ENCODE measurements around the gene TTC24. TPM values are rescaled to one million over a fixed set of nuclear protein-coding genes. Genes with fewer than 3 reads are reported as not detected.

TTC24 gene
- polyA plus RNA-seq, 1 of the 3 experiments (the other 2 are of a cell fraction), result not detected

DNA sequence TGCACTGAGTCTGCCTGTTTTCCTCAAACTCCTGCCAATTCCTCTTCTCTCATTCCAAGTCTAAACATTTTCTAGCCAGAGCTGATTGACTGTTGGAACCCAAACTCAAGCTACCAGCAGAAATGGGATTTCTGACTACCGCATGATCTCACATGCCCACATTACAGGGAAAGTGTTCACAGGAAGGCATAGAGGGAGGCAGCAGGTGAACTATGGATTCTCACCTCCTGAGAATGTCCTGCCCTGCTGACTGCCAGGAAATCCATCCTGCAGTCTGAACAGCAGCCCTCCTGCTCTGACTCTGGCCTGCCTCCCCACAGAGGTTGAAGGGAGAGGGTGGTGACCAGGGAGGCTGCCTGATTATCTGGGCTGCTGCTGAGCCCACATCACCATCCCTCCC is 29.7 kb upstream of the TTC24 start:
- Histone ChIP-seq H2AFZ (ENCODE audit: low read depth) (no peak overlapping the region), H3F3A (replicated peaks; ENCODE audit: insufficient read depth) (no peaks in the 10 kb centered on the region), H3K9ac (no peak overlapping the region), H3K27me3 (ENCODE audit: insufficient read depth) (no peaks in the 10 kb centered on the region), H3K4me2 (no peak overlapping the region), H3K4me3 (ENCODE audit: low read depth in 2 of 2, low read length in 1 of 2) (no peak overlapping the region), H3K36me3 (replicated peaks in 1 of 2; ENCODE audit: control insufficient read depth in 1 of 2, insufficient read depth in 2 of 2, low read length in 1 of 2) (peaks cover 11 to 20% of the 10 kb centered on the region in 2 experiments), H3K4me1 (ENCODE audit: control insufficient read depth in 1 of 2, insufficient read depth in 2 of 2, low read depth in 1 of 2, low read length in 1 of 2) (no peaks in the 10 kb centered on the region), H3K27ac (ENCODE audit: low read depth in 2 of 2, low read length in 1 of 2) (no peak overlapping the region), H4K20me1 (ENCODE audit: insufficient read depth) (no peaks in the 10 kb centered on the region), H3K9me3 (no peaks in the 10 kb centered on the region), H3K79me2 (ENCODE audit: insufficient read depth) (no peaks in the 10 kb centered on the region), H3K9me2 (no peaks in the 10 kb centered on the region)
- no peak for DNase-seq
- POLR2A ChIA-PET, result interaction anchor here (0.7 kb wide), 1 partner anchor 22 kb away, joined by 3 read pairs; no protein-coding TSS in a partner anchor
- 100% methylated on average over 1 of the region's 1 CpG for WGBS (ENCODE audit: low lambda C conversion rate)
- CTCF ChIA-PET, result interaction anchor here (0.9 to 1.5 kb wide), 4 partner anchors 16 to 69 kb away, joined by 4 to 5 read pairs (median 4); no protein-coding TSS in a partner anchor
- TF ChIP-seq YY1 (IDR thresholded peaks at IDR 0.05; ENCODE audit: low read depth) (no peak), NRF1 (IDR thresholded peaks at IDR 0.05; ENCODE audit: low read depth, low read length) (no peak), CHD2 (IDR thresholded peaks at IDR 0.05; ENCODE audit: low read length, partially characterized antibody) (no peak), TAF1 (IDR thresholded peaks at IDR 0.05; ENCODE audit: borderline replicate concordance, low read depth, low read length) (no peak), MXI1 (IDR thresholded peaks at IDR 0.05; ENCODE audit: low read depth, low read length) (no peak), TCF12 (IDR thresholded peaks at IDR 0.05) (no peak), ELF1 (IDR thresholded peaks at IDR 0.05) (no peak)
- TF ChIP-seq, protein P1, sequence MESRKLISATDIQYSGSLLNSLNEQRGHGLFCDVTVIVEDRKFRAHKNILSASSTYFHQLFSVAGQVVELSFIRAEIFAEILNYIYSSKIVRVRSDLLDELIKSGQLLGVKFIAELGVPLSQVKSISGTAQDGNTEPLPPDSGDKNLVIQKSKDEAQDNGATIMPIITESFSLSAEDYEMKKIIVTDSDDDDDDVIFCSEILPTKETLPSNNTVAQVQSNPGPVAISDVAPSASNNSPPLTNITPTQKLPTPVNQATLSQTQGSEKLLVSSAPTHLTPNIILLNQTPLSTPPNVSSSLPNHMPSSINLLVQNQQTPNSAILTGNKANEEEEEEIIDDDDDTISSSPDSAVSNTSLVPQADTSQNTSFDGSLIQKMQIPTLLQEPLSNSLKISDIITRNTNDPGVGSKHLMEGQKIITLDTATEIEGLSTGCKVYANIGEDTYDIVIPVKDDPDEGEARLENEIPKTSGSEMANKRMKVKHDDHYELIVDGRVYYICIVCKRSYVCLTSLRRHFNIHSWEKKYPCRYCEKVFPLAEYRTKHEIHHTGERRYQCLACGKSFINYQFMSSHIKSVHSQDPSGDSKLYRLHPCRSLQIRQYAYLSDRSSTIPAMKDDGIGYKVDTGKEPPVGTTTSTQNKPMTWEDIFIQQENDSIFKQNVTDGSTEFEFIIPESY (IDR thresholded peaks at IDR 0.05; ENCODE audit: borderline replicate concordance, low read depth), result no peak
- TF ChIP-seq, protein P2, sequence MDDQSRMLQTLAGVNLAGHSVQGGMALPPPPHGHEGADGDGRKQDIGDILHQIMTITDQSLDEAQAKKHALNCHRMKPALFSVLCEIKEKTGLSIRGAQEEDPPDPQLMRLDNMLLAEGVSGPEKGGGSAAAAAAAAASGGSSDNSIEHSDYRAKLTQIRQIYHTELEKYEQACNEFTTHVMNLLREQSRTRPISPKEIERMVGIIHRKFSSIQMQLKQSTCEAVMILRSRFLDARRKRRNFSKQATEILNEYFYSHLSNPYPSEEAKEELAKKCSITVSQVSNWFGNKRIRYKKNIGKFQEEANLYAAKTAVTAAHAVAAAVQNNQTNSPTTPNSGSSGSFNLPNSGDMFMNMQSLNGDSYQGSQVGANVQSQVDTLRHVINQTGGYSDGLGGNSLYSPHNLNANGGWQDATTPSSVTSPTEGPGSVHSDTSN (IDR thresholded peaks at IDR 0.05), result no peak
- TF ChIP-seq, protein P3, sequence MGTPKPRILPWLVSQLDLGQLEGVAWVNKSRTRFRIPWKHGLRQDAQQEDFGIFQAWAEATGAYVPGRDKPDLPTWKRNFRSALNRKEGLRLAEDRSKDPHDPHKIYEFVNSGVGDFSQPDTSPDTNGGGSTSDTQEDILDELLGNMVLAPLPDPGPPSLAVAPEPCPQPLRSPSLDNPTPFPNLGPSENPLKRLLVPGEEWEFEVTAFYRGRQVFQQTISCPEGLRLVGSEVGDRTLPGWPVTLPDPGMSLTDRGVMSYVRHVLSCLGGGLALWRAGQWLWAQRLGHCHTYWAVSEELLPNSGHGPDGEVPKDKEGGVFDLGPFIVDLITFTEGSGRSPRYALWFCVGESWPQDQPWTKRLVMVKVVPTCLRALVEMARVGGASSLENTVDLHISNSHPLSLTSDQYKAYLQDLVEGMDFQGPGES (IDR thresholded peaks at IDR 0.05; ENCODE audit: low read depth, low read length), result no peak

DNA sequence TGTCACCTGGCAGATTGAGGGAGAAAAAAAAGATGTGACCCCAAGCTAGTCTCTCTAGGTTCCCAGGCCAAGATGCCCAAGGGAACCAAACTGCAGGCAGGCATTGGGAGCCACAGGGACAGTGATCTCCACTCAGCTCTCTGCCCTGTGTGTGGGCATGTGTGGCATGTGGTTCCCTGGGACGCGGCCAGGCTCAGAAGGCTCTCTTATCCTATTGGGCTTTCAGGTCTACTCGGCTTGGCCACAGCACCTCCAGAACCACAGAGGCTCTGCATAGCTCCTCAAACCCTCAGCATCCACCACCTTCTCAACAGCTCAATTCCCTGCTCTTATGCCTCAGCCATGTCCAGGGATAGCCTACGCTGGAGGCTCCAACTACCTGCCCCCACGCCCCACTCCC is 29.2 kb upstream of the TTC24 start:
- POLR2A ChIA-PET, result no interaction called here
- H4K20me1 ChIP-seq (ENCODE audit: insufficient read depth), result no peaks in the 10 kb centered on the region
- H3K9me2 ChIP-seq, result no peaks in the 10 kb centered on the region
- no peaks in the 10 kb centered on the region for H3K9me3 ChIP-seq
- no peak overlapping the region for H3K27ac ChIP-seq (ENCODE audit: low read depth in 2 of 2, low read length in 1 of 2)
- no peaks in the 10 kb centered on the region for H3K4me1 ChIP-seq (ENCODE audit: control insufficient read depth in 1 of 2, insufficient read depth in 2 of 2, low read depth in 1 of 2, low read length in 1 of 2)
- H3K4me2 ChIP-seq, result no peak overlapping the region
- DNase-seq, result no peak
- TF ChIP-seq MEF2A (IDR thresholded peaks at IDR 0.05; ENCODE audit: borderline replicate concordance, low read depth) (no peak), TCF12 (IDR thresholded peaks at IDR 0.05) (no peak), CHD2 (IDR thresholded peaks at IDR 0.05; ENCODE audit: low read length, partially characterized antibody) (no peak), FOSL2 (IDR thresholded peaks at IDR 0.05; ENCODE audit: borderline replicate concordance, low read depth) (no peak)
- TF ChIP-seq, protein P2 (IDR thresholded peaks at IDR 0.05), result no peak
- TF ChIP-seq, protein P4, sequence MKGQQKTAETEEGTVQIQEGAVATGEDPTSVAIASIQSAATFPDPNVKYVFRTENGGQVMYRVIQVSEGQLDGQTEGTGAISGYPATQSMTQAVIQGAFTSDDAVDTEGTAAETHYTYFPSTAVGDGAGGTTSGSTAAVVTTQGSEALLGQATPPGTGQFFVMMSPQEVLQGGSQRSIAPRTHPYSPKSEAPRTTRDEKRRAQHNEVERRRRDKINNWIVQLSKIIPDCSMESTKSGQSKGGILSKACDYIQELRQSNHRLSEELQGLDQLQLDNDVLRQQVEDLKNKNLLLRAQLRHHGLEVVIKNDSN (IDR thresholded peaks at IDR 0.05; ENCODE audit: borderline replicate concordance, low read depth), result no peak
- TF ChIP-seq, protein P5, sequence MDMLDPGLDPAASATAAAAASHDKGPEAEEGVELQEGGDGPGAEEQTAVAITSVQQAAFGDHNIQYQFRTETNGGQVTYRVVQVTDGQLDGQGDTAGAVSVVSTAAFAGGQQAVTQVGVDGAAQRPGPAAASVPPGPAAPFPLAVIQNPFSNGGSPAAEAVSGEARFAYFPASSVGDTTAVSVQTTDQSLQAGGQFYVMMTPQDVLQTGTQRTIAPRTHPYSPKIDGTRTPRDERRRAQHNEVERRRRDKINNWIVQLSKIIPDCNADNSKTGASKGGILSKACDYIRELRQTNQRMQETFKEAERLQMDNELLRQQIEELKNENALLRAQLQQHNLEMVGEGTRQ (IDR thresholded peaks at IDR 0.05; ENCODE audit: borderline replicate concordance, low read depth, low read length), result no peak
- H2AFZ ChIP-seq (ENCODE audit: low read depth), result no peak overlapping the region
- H3K36me3 ChIP-seq (replicated peaks in 1 of 2; ENCODE audit: control insufficient read depth in 1 of 2, insufficient read depth in 2 of 2, low read length in 1 of 2), result peaks cover 11 to 20% of the 10 kb centered on the region in 2 experiments
- H3K9ac ChIP-seq, result no peak overlapping the region
- H3F3A ChIP-seq (replicated peaks; ENCODE audit: insufficient read depth), result no peaks in the 10 kb centered on the region
- no peaks in the 10 kb centered on the region for H3K27me3 ChIP-seq (ENCODE audit: insufficient read depth)
- H3K79me2 ChIP-seq (ENCODE audit: insufficient read depth), result no peaks in the 10 kb centered on the region
- H3K4me3 ChIP-seq (ENCODE audit: low read depth in 2 of 2, low read length in 1 of 2), result no peak overlapping the region
- WGBS (ENCODE audit: low lambda C conversion rate), result 84% methylated on average over 4 of the region's 5 CpGs
- CTCF ChIA-PET, result interaction anchor here (0.9 to 1.5 kb wide), 2 partner anchors 16 to 18 kb away, joined by 4 read pairs; no protein-coding TSS in a partner anchor

Measured in SK-N-SH (cell line).